GM19239 (cell line): ENCODE measurements around the gene C12orf76.
"Not testable (repeated sequence)": the region's sequence is repeated elsewhere in the genome, so short reads cannot be mapped to it uniquely, and the experiment has no call there.

Experiments used
- DNase-seq: peaks from one replicate; pipeline ENCODE4 v3.0.0; 2011; ENCODE audit warnings: low spot score; ENCODE audit not compliant: insufficient read length
- FAIRE-seq: peaks from 2 replicates; lab custom pipeline; 2011; peaks lifted over from hg19 to GRCh38; lab: Jason Lieb, UNC

C12orf76 gene

DNA sequence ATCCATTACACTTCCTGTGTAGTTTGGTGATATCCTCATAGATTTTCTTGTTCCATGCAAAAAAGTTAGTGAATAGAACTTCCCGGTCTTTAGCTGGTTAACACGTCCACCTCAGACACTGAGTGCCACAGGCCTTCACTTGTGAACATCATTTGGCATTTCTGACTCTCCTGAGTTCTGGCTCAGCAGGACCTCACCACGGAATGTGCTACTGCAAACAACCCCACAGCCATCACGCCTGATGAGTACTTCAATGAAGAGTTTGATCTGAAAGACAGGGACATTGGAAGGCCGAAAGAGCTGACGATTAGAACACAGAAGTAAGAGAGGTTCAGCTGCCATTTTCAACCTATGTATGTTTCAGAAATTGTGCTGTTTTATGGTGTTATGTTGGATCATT lies 20.0 kb downstream of the C12orf76 start:
- DNase-seq (no peak), FAIRE-seq (no peak)

DNA sequence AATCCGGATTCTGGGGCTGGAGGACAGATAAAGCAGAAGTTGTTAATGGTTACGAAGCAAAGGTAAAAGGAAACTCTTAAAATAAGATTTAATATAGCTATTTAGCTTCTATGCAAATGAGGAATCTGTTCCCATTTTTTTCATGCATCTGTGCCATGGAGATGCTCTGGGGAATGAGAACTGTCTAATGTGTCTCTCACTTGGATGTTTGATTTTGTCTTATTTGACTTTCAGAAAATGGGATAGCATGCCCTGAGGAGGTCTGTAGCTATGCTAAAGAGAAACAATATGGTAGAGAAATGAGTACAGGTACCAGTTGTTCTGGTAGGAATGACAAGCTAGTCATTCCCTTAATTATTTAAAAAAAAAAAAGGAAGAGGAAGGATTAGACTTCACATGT lies 24.3 kb downstream of the C12orf76 start:
- FAIRE-seq (no peak), DNase-seq (no peak)

DNA sequence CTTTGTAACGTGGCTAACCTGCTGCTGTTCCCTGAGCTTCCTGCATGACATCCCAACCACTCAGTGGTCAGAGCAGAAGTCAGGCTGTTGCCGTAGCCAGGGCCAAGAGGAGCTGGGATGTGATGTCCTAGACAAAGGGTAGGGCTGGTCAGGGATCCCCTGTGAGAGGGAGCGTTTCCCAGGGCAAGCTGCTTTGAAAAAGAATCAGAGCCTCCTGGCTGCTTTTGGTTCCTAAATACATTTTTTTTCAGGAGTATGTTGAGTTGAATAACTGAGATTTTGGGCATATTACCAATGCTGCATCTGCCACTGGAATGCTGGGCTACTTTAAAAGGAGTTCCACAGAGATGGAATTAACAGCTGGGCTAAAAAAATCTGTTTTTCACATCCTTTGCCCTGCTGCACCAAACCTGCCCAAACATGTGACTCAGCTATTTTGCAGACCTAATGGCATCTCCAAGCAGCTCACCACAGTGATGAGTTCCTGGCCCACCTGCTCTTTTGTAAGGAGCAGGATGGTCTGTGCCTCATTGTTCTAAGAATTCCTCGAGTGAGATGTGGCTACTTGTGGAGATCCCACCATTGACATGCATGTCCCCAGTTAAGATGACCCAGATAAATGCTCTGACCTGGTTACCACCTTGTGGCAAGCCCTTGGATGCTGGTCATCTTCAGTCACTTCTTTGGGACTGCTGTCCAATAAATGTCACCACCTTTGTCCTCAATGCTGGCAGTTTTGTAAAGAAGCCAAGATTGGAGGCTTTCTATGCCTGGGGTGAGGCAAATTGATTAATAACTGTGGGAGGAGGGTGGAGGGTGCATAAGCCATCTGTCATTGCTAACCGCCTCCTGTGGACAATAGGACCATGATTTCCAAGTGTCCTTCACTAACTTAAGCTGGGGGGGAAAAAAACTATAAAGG lies 25.0 kb downstream of the C12orf76 start:
- no peak for FAIRE-seq
- DNase-seq: no peak

DNA sequence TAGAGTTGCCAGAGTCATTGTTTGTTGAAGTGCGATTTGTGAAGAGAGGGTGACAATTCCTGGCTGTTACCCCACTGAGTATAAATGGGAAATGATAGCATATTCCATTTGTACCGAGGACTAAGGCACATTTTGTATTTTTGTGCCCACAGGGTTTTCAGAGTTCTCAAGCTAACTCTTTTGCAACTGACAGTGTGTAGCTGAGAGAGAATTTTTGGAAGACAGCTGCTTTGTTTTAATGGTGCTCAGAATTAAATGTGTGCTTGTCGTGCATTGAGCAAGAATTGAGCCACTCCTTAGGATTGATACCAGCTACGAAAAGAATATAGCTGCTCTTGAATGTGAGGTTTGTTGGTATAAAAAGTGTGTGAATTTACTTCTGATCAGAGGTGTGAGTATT lies 27.4 kb downstream of the C12orf76 start:
- DNase-seq (no peak), FAIRE-seq (no peak)

DNA sequence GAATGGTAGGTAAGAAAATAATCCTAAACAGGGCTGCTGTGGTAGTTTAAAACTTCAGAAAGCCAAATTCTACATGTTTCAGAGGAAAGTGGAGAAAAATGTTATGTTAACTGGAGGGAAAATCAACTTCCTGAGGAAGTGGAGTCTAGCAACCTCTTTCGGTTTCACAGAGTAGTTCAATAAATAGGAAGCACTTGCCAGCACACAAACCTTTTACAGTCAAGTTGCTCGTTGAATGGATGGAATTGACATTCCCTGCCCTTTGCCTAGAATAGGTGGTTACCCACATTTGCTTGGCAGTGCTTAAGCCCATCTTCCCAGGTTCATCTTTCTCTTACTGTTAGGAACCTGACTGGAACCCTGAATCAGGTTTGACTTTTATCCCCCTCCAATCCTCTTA lies 33.2 kb downstream of the C12orf76 start:
- no peak for DNase-seq
- peak; percentile 76 for FAIRE-seq

DNA sequence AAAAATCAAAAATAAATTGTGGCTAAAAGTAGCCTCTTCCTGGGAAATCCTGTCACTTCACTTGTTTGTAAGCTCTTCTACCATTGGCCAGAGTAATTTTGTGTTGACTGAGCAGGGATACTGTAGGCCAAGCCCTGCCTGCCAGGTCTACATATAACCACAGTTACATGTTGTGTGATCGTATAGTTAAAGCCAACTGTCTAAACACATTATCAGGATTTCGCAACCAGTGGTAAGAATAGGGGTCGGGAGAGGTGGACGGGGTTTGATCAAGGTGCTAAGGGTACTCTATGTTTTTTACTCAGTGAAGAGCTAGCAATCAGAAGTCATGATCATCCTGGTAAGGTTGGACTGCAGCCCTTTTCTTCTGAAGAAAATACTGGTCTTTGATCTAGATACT lies 35.7 kb downstream of the C12orf76 start:
- DNase-seq (no peak), FAIRE-seq (peak; percentile 44)

DNA sequence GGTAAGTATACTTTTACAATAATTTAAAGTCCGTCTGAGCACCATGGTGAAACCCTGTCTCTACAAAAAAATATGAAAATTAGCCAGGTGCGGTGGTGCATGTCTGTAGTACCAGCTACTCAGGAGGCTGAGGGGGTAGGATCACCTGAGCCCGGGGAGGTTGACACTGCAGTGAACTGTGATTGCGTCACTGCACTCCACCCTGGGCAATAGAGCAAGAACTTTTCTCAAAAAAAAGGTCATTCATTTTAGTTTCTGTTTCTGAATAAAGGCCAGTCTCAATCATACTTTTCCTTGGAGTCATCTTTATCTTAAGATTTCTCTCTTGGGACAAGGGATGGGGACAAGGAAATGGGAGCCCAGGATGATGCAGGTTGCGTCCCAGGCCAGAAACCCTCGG lies 36.2 kb downstream of the C12orf76 start:
- FAIRE-seq: peak; percentile 57
- DNase-seq: no peak

DNA sequence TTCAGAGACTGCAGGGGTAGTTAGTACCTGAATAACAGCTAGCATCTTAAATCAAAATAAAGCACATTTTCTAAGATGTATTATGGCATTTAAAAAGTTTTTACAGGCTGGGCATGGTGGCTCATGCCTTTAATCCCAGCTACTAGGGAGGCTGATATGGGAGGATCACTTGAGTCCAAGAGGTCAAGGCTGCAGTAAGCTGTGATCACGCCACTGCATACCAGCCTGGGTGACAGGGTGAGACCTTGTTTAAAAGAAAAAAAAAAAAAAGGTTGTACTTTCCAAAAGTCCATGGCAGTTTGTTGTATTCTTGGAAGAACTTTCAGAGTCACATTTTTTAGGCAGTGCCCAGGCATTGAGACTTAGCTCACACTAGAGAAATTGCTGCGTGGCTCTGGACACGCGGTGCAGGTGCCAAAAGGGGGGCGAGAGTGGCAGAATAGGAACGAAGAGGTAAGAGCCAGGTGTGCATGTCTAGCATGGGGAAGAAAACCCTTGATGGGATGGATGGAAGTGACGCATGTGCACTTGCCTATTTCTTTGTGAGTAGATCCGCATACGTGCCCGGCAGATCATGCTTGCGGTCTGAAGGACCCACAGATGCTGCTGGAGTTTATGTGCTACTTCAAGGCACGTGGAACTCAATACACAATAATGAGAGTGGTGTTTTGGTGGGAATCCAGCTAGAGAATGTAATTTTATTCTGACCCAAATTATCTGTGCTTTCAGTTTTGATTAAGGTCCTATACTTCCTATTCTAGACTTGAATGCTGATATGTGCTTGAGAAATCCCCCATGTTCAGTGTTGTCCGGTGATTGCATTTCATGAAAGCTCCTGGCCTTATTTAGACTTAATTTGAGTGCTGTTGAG lies 37.2 kb downstream of the C12orf76 start:
- peak; percentile 89 for FAIRE-seq
- no peak for DNase-seq

DNA sequence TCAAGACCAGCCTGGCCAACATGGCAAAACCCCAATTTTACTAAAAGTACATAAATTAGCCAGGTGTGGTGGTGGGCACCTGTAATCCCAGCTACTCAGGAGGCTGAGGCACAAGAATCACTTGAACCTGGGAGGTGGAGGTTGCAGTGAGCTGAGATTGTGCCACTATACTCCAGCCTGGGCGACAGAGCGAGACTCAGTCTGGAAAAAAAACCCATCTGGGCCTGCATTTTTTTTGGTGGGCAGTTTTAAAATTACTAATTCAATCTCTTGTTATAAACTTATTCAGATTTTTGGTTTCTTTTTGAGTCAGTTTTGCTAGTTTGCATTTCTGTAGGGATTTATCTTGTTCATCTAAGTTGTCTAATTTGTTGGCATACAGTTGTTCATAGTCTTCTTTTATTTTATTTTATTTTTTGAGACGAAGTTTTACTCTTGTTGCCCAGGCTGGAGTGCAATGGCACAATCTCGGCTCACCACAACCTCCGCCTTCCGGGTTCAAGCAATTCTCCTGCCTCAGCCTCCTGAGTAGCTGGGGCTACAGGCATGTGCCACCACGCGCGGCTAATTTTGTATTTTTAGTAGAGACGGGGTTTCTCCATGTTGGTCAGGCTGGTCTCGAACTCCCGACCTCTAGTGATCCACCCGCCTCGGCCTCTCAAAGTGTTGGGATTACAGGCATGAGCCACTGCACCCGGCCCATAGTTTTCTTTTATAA lies 39.5 kb downstream of the C12orf76 start:
- not testable (repeated sequence) for DNase-seq, FAIRE-seq

DNA sequence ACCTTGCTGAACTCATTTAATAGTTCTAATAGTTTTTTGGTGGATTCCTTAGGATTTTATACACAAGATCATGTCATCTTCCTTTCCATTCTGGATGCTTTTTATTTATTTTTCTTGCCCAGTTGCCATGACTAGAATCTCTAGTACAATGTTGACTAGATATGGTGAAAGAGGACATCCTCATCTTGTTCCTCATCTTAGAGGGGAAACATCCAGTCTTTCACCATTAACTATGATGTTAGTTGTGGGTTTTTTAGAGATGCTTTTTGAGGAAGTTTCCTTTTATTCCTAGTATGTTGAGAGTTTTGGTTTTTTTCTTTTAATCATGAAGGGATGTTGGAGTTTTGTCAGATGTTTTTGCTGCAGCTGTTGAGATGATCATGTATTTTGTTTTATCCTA lies 40.4 kb downstream of the C12orf76 start:
- FAIRE-seq (peak; percentile 4), DNase-seq (no peak)

DNA sequence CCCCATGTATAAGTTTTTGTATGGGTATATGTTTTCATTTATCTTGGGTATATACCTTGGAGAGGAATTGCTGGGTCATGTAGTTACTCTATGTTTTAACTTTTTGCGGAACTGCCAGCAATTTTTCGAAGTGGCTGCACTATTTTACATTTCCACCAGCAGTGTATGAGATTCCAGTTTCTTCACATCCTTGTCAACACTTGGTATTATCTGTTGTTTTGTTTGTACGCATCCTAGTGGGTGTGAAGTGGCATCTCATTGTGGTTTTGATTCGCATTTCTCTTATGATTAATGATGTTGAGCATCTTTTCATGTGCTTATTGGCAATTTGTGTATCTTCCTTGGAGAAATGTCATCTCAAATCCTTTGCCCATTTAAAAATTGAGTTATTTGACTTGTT lies 42.2 kb downstream of the C12orf76 start:
- DNase-seq (no peak), FAIRE-seq (no peak)

DNA sequence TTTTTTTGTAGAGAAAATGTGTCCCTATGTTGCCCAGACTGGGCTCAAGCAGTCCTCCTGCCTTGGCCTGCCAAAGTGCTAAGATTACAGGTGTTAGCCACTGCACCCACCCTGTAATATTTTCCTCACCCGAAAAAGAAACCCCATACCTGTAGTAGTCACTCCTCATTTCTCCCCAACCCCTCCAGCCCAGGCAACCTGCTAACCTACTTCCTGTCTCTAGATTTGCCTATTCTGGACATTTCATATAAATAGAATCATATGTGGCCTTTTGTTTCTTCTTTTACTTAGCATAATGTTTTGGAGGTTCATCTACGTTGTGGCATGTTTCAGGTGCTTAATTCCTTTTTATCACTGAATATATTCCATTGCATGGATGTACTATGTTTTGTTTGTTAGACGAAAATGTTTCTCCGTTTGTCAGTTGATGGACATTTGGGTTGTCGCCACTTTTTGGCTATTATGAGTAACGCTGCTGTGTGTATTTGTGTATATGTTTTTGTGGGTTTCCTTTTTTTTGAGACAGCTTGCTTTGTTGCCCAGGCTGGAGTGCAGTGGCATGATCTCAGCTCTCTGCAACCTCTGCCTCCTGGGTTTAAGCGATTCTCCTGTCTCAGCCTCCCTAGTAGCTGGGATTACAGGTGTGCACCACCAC lies 42.9 kb downstream of the C12orf76 start:
- FAIRE-seq (peak; percentile 48), DNase-seq (no peak)

DNA sequence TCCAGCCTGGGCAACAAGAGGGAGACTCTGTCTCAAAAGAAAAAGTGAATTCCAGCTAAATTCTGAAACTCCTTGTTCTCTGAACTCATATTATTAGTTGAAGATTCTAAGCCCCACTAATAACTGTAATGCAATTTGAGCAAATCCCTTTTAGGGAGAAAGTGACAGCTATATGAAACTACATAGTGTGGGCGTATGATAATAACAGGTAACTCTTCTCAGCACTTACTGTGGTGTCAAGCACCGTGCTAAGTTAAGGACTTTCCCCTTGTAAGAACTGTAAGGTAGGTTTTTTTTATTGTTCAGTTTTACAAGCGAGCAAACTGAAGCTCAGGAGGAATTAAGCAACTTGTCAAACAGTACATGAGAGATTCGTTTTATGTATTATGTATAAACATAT lies 43.7 kb downstream of the C12orf76 start:
- DNase-seq (no peak), FAIRE-seq (peak; percentile 48)

DNA sequence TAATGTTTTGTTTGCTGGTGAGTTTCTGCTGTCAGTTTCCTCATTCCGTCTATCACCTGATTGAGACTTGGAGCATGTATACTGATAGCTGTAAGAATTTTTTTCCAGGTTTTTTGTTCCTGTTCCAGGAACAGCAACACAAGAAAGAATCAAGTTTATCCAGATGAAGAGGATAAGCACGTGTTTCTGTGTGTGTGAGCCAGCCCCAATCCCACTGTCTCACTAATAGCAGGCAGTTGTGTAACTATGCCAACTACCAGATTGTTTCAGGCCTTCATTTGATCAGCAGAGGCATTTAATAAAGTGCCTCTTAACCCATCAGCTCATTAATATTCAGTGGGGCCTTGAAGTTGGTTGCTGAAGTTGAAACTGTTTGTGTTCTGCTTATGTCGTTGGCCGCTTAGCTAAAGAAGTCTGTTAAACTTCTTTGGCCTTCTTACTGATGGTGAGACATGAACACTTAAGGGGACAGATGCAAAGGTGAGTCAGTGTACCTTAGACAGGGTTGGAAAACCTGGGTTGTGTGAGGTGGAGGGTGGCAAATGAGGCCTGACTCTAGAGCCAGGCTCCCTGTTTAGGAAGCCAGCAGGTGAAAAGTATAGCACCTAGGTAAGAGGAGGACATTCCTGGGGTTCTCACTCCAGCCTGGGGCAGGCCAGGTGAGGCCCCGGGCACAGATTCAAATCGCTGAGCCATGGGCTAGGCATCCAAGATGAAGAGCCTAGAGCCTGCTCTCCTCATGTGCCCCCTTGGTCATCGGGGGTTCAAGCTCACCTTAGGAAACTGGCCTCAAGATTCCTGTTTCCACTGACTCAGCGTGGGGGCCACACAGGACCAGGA lies 45.4 kb downstream of the C12orf76 start:
- no peak for FAIRE-seq
- DNase-seq: no peak

DNA sequence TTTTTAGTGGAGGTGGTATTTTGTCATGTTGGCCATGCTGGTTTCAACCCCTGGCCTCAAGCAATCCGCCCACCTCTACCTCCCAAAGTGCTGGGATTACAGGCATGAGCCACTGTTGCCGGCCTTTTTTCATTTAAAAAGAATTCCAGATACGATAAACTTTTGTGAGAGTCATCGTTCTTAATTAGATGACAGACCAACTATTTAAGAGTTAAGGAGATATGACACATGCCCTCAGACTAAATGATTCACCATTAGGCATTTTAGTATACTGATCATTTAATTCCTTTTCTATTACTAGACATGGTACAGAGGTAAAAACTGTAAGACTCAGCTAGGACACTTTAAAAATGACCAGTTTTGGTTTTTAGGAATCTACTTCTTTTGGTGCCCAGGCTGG lies 46.7 kb downstream of the C12orf76 start:
- no peak for DNase-seq

DNA sequence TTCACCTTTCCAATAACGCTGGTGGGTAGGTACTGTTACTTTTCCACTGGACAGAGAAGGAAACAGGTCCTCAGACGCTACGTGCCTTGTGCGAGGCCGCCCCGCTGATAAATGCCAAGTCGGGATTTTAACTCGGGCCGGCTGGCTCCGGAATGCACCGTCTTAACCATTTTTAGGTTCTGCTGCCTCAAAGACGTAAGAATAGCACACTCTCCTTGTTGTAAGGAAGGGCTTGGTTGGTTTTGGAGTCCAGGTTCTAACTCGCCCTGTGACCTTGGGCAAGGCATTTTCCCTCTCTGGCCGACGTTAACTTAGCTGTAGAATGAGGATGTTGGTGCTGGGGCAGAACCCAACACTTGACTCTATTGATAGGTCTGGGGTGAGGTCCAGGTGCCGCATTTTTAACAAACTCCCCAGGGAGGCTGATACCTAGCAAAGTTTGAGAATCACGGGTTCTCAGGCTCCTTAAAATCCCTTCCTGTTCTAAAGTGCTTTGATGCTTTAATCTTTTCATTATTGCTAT lies 48.3 kb downstream of the C12orf76 start:
- DNase-seq (no peak), FAIRE-seq (peak; percentile 58)

More for the DNA sequence above, 46.7 kb downstream of the C12orf76 start:
- no peak for FAIRE-seq

DNA sequence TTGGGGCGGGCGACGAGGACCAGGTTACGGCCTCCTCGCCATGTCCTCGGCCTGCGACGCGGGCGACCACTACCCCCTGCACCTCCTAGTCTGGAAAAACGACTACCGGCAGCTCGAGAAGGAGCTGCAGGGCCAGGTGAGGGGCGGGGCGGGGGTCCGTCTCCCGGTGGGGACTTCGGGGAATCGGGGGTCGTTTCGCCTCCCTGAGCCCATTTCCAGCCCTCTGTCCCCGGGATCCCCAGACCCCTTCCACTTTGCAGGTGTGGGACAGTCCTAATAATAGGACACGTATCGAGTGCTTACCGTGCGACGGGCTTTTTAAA lies 48.7 kb downstream of the C12orf76 start:
- DNase-seq (no peak), FAIRE-seq (no peak)

DNA sequence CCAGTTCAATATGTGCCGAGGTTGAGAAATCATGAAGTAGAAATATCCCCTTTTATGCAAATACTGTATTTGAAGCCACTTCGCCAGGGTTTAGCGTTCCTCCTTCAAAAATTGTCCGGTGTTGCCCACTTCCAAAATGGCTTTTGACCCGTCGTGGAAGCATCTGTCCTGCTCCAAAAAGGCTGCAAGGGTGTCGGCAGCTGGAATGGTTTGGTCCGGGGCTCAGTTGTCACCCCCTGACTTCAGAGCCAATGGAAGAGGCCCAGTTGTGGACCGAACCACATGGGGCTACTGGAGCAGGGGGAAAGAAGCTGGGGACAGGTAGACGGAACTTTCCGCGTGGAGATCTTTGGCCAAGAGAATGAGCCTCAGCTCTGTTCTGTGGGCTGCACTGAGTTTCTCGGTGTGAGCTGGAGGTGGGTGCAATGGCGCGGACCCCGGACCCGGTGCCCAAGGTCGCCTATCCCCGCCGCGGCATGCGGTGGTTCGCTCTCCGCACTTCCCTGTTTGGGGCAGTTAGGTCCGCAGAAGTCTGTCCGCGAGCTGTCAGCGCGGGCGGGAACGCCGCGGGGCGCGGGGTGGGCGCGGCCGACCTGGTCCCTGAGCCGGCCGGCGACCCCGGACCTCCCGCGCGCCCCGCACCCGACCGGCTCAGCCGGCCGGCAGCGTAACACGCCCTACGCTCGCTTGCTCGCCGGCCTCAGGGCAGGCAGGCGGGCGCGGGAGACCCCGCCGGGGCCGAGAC lies 49.2 kb downstream of the C12orf76 start, which contains the start of gene ANKRD13A:
Gene ANKRD13A, plus strand, starts transcription at position 527 of the 745 bp plus-strand sequence. CDS start 259 bp downstream, outside the sequence.
- DNase-seq (peak; percentile 66), FAIRE-seq (peak; percentile 94)
